ENCODE measurements around the gene TSC2.
"Not testable (repeated sequence)": the region's sequence is repeated elsewhere in the genome, so short reads cannot be mapped to it uniquely, and the experiment has no call there.

The TSC2 gene

DNA sequence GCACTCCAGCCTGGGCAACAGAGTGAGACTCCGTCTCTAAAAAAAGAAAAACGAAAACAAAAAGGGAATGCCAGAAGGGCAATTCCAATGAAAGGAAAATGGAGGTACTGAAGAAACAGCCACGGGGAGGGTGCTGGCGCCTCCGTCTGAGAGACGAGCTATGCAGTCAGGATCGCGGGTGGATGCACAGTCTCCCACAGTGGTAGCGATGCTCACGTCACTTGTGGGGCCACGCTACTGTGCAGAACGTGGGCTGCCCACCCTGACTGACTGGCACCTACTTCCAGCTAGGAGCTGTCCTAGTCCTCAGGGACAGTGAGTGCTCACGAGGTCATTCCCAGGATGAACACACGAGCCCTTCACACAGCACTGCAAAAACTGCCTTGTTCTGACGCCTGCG lies 53.8 kb downstream of the TSC2 start:
- H2AK5ac ChIP-seq (ENCODE audit: low read depth, low read length); H3K27ac ChIP-seq (replicated peaks; ENCODE audit: low read length); H3K4me3 ChIP-seq (ENCODE audit: low read length in 2 of 2); H3K23ac ChIP-seq (ENCODE audit: low read depth, low read length, poor library complexity); H2BK15ac ChIP-seq (ENCODE audit: low read length); H3K79me1 ChIP-seq (ENCODE audit: low read depth, low read length); H2AFZ ChIP-seq (ENCODE audit: low read length); H3K4me1 ChIP-seq (ENCODE audit: control insufficient read depth in 2 of 2, insufficient read depth in 1 of 2, low read depth in 1 of 2, low read length in 2 of 2); H3K4ac ChIP-seq (ENCODE audit: low read length); H4K8ac ChIP-seq (ENCODE audit: low read depth, low read length); H3K14ac ChIP-seq (ENCODE audit: low read length); H3K9ac ChIP-seq (ENCODE audit: low read depth, low read length, poor library complexity); H2BK120ac ChIP-seq (ENCODE audit: low read depth, low read length); H3K9me3 ChIP-seq (replicated peaks in 1 of 2; ENCODE audit: control insufficient read depth in 2 of 2, insufficient read depth in 1 of 2, low read depth in 1 of 2, low read length in 2 of 2); H2BK5ac ChIP-seq (ENCODE audit: low read length); H3K27me3 ChIP-seq (ENCODE audit: control insufficient read depth in 3 of 3, insufficient read depth in 3 of 3, low read depth in 1 of 3, low read length in 3 of 3); DNase-seq (ENCODE audit: low spot score); H3K4me2 ChIP-seq (ENCODE audit: insufficient read depth, low read length, poor library complexity, severe bottlenecking); H4K91ac ChIP-seq (ENCODE audit: low read depth, low read length, poor library complexity); H3K18ac ChIP-seq (ENCODE audit: low read length); H2BK12ac ChIP-seq (ENCODE audit: low read length): not testable (repeated sequence)
- H3K36me3 ChIP-seq (replicated peaks in 1 of 2; ENCODE audit: control insufficient read depth in 2 of 2, insufficient read depth in 2 of 2, low read length in 2 of 2), result peaks cover 4 to 41% of the 10 kb centered on the region in 2 donors
- no CpG with 5 or more reads among the region's 16 CpGs for WGBS, 2 donors (ENCODE audit: extremely low coverage in 2 of 2, insufficient read length in 2 of 2, insufficient replicate concordance in 1 of 2)

DNA sequence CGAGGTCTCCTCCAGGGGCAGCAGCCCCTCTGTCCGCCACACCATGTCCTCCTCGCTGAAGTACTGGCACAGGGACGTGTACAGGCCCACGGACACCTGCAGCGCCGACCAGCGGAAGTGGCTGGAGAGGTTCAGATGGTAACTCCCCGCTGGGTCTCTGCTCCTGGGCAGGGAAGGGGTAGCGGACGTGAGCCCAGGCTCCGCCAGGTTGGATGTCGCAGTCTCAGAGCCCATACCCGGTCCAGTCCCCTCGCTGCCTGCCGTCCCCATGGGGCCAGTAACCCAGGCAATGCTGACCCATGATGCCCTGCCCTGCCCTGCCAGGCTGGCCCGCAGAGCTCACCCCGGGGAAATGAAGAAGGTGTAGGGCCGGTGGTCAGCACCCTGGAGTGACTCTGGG lies 54.7 kb downstream of the TSC2 start:
- no peak overlapping the region for H2AFZ ChIP-seq (ENCODE audit: low read length)
- H3K79me1 ChIP-seq (ENCODE audit: low read depth, low read length), result no peaks in the 10 kb centered on the region
- no peak overlapping the region for H4K8ac ChIP-seq (ENCODE audit: low read depth, low read length)
- no peak overlapping the region for H3K4ac ChIP-seq (ENCODE audit: low read length)
- no peak overlapping the region for H3K27ac ChIP-seq (replicated peaks; ENCODE audit: low read length)
- H3K4me3 ChIP-seq (ENCODE audit: low read length in 2 of 2), result no peak overlapping the region
- H3K9ac ChIP-seq (ENCODE audit: low read depth, low read length, poor library complexity), result no peak overlapping the region
- no peak for DNase-seq (ENCODE audit: low spot score)
- H3K36me3 ChIP-seq (replicated peaks in 1 of 2; ENCODE audit: control insufficient read depth in 2 of 2, insufficient read depth in 2 of 2, low read length in 2 of 2), result peaks cover 4 to 34% of the 10 kb centered on the region in 2 donors
- H3K23ac ChIP-seq (ENCODE audit: low read depth, low read length, poor library complexity), result no peak overlapping the region
- no peak overlapping the region for H2BK12ac ChIP-seq (ENCODE audit: low read length)
- no peaks in the 10 kb centered on the region for H3K4me1 ChIP-seq (ENCODE audit: control insufficient read depth in 2 of 2, insufficient read depth in 1 of 2, low read depth in 1 of 2, low read length in 2 of 2)
- H3K4me2 ChIP-seq (ENCODE audit: insufficient read depth, low read length, poor library complexity, severe bottlenecking), result no peak overlapping the region
- no peak overlapping the region for H4K91ac ChIP-seq (ENCODE audit: low read depth, low read length, poor library complexity)
- H3K18ac ChIP-seq (ENCODE audit: low read length), result no peak overlapping the region
- H2BK15ac ChIP-seq (ENCODE audit: low read length), result no peak overlapping the region
- H3K14ac ChIP-seq (ENCODE audit: low read length), result no peak overlapping the region
- H3K9me3 ChIP-seq (replicated peaks in 1 of 2; ENCODE audit: control insufficient read depth in 2 of 2, insufficient read depth in 1 of 2, low read depth in 1 of 2, low read length in 2 of 2), result no peaks in the 10 kb centered on the region
- no CpG with 5 or more reads among the region's 19 CpGs for WGBS, 2 donors (ENCODE audit: extremely low coverage in 2 of 2, insufficient read length in 2 of 2, insufficient replicate concordance in 1 of 2)
- H2BK120ac ChIP-seq (ENCODE audit: low read depth, low read length), result no peak overlapping the region
- no peaks in the 10 kb centered on the region for H3K27me3 ChIP-seq (ENCODE audit: control insufficient read depth in 3 of 3, insufficient read depth in 3 of 3, low read depth in 1 of 3, low read length in 3 of 3)
- no peak overlapping the region for H2AK5ac ChIP-seq (ENCODE audit: low read depth, low read length)
- no peak overlapping the region for H2BK5ac ChIP-seq (ENCODE audit: low read length)

GRCh38 chr16:2104464-2104863 lies 56.7 kb downstream of the TSC2 start:
- H2BK120ac ChIP-seq (ENCODE audit: low read depth, low read length); H3K4me1 ChIP-seq (ENCODE audit: control insufficient read depth in 2 of 2, insufficient read depth in 1 of 2, low read depth in 1 of 2, low read length in 2 of 2); H3K23ac ChIP-seq (ENCODE audit: low read depth, low read length, poor library complexity); H3K4ac ChIP-seq (ENCODE audit: low read length); H3K9me3 ChIP-seq (replicated peaks in 1 of 2; ENCODE audit: control insufficient read depth in 2 of 2, insufficient read depth in 1 of 2, low read depth in 1 of 2, low read length in 2 of 2); H3K27ac ChIP-seq (replicated peaks; ENCODE audit: low read length); H2BK12ac ChIP-seq (ENCODE audit: low read length); H3K4me3 ChIP-seq (ENCODE audit: low read length in 2 of 2); H4K91ac ChIP-seq (ENCODE audit: low read depth, low read length, poor library complexity); DNase-seq (ENCODE audit: low spot score); H3K9ac ChIP-seq (ENCODE audit: low read depth, low read length, poor library complexity); H3K4me2 ChIP-seq (ENCODE audit: insufficient read depth, low read length, poor library complexity, severe bottlenecking); H3K14ac ChIP-seq (ENCODE audit: low read length); H2AK5ac ChIP-seq (ENCODE audit: low read depth, low read length); H3K18ac ChIP-seq (ENCODE audit: low read length); H3K27me3 ChIP-seq (ENCODE audit: control insufficient read depth in 3 of 3, insufficient read depth in 3 of 3, low read depth in 1 of 3, low read length in 3 of 3); H4K8ac ChIP-seq (ENCODE audit: low read depth, low read length); H3K79me1 ChIP-seq (ENCODE audit: low read depth, low read length); H2BK15ac ChIP-seq (ENCODE audit: low read length); H2BK5ac ChIP-seq (ENCODE audit: low read length); H2AFZ ChIP-seq (ENCODE audit: low read length): not testable (repeated sequence)
- peaks cover 4 to 43% of the 10 kb centered on the region in 2 donors for H3K36me3 ChIP-seq (replicated peaks in 1 of 2; ENCODE audit: control insufficient read depth in 2 of 2, insufficient read depth in 2 of 2, low read length in 2 of 2)
- no CpG with 5 or more reads among the region's 20 CpGs for WGBS, 2 donors (ENCODE audit: extremely low coverage in 2 of 2, insufficient read length in 2 of 2, insufficient replicate concordance in 1 of 2)

DNA sequence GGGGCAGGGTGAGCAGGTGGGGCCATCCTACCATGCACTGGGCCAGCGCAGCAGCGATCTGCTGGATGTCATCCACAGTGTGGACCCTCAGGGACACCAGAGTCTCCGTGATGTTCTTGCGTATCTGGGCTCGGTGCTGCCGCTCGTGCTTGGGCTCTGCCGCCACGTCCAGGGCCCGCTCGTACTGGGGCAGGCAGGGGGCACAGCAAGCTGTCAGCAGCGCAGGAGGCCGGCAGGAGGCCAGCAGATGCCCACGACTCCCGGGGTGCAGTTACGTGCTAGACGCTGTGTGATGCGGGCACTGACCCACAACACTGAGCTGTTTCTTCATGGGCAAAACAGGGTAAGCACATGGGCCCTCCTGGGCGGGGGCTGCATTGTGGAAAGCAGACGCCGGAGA lies 57.5 kb downstream of the TSC2 start:
- peaks cover 4 to 39% of the 10 kb centered on the region in 2 donors for H3K36me3 ChIP-seq (replicated peaks in 1 of 2; ENCODE audit: control insufficient read depth in 2 of 2, insufficient read depth in 2 of 2, low read length in 2 of 2)
- H2AK5ac ChIP-seq (ENCODE audit: low read depth, low read length), result not testable (repeated sequence)

More for the DNA sequence above, 57.5 kb downstream of the TSC2 start:
- not testable (repeated sequence) for H3K9ac ChIP-seq (ENCODE audit: low read depth, low read length, poor library complexity); H2BK5ac ChIP-seq (ENCODE audit: low read length); H3K18ac ChIP-seq (ENCODE audit: low read length); H3K4me2 ChIP-seq (ENCODE audit: insufficient read depth, low read length, poor library complexity, severe bottlenecking); H3K4me1 ChIP-seq (ENCODE audit: control insufficient read depth in 2 of 2, insufficient read depth in 1 of 2, low read depth in 1 of 2, low read length in 2 of 2); H2BK120ac ChIP-seq (ENCODE audit: low read depth, low read length); H3K27ac ChIP-seq (replicated peaks; ENCODE audit: low read length); H3K23ac ChIP-seq (ENCODE audit: low read depth, low read length, poor library complexity); H4K8ac ChIP-seq (ENCODE audit: low read depth, low read length); H2AFZ ChIP-seq (ENCODE audit: low read length); H3K4ac ChIP-seq (ENCODE audit: low read length); DNase-seq (ENCODE audit: low spot score); H3K27me3 ChIP-seq (ENCODE audit: control insufficient read depth in 3 of 3, insufficient read depth in 3 of 3, low read depth in 1 of 3, low read length in 3 of 3); H3K4me3 ChIP-seq (ENCODE audit: low read length in 2 of 2); H3K14ac ChIP-seq (ENCODE audit: low read length); H3K79me1 ChIP-seq (ENCODE audit: low read depth, low read length); H2BK15ac ChIP-seq (ENCODE audit: low read length); H3K9me3 ChIP-seq (replicated peaks in 1 of 2; ENCODE audit: control insufficient read depth in 2 of 2, insufficient read depth in 1 of 2, low read depth in 1 of 2, low read length in 2 of 2); H2BK12ac ChIP-seq (ENCODE audit: low read length); H4K91ac ChIP-seq (ENCODE audit: low read depth, low read length, poor library complexity)
- WGBS, 2 donors (ENCODE audit: extremely low coverage in 2 of 2, insufficient read length in 2 of 2, insufficient replicate concordance in 1 of 2), result no CpG with 5 or more reads among the region's 21 CpGs
